ENCODE results near the gene ICOS. TPM values are rescaled to one million over a fixed set of nuclear protein-coding genes. Genes with fewer than 3 reads are reported as not detected.
A peak's percentile ranks its signal among the peaks of the same experiment; 100 is the strongest.

Gene ICOS
- total and polyA plus RNA-seq, 10 of the 15 experiments (the other 5 are each of a cell fraction or from before 2014, with no cell fraction given): 0.47 to 36.0 (median 0.87) TPM

- no peak for TF ChIP-seq MYB (IDR thresholded peaks at IDR 0.05; ENCODE audit: borderline replicate concordance, low read depth, low read length)
- peak; percentile 52 for TF ChIP-seq ATF7 (IDR thresholded peaks at IDR 0.05; ENCODE audit: low read depth)
- peak in 1 of 2 experiments; percentile 35; a peak in 1 of 4 replicates for TF ChIP-seq EP300 (IDR thresholded peaks at IDR 0.05; ENCODE audit: borderline replicate concordance in 1 of 2, control insufficient read depth in 1 of 2, low read depth in 2 of 2, low read length in 2 of 2)
- TF ChIP-seq, protein P1, sequence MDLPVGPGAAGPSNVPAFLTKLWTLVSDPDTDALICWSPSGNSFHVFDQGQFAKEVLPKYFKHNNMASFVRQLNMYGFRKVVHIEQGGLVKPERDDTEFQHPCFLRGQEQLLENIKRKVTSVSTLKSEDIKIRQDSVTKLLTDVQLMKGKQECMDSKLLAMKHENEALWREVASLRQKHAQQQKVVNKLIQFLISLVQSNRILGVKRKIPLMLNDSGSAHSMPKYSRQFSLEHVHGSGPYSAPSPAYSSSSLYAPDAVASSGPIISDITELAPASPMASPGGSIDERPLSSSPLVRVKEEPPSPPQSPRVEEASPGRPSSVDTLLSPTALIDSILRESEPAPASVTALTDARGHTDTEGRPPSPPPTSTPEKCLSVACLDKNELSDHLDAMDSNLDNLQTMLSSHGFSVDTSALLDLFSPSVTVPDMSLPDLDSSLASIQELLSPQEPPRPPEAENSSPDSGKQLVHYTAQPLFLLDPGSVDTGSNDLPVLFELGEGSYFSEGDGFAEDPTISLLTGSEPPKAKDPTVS (IDR thresholded peaks at IDR 0.05; ENCODE audit: low read depth, low read length): peak; percentile 67; the same call in 1 of the 2 replicates
- no peak for TF ChIP-seq CBX3 (IDR thresholded peaks at IDR 0.05; ENCODE audit: borderline replicate concordance, low read depth)
- TF ChIP-seq, protein P2, sequence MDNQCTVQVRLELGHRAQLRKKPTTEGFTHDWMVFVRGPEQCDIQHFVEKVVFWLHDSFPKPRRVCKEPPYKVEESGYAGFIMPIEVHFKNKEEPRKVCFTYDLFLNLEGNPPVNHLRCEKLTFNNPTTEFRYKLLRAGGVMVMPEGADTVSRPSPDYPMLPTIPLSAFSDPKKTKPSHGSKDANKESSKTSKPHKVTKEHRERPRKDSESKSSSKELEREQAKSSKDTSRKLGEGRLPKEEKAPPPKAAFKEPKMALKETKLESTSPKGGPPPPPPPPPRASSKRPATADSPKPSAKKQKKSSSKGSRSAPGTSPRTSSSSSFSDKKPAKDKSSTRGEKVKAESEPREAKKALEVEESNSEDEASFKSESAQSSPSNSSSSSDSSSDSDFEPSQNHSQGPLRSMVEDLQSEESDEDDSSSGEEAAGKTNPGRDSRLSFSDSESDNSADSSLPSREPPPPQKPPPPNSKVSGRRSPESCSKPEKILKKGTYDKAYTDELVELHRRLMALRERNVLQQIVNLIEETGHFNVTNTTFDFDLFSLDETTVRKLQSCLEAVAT (IDR thresholded peaks at IDR 0.05): peak; percentile 25; the same call in 1 of the 2 replicates
- no peak for TF ChIP-seq ETV6 (conservative IDR thresholded peaks at IDR 0.05 in 1 of 2, IDR thresholded peaks at IDR 0.05 in 1 of 2; ENCODE audit: borderline replicate concordance in 1 of 2, low read depth in 1 of 2)
- TF ChIP-seq, protein P3, sequence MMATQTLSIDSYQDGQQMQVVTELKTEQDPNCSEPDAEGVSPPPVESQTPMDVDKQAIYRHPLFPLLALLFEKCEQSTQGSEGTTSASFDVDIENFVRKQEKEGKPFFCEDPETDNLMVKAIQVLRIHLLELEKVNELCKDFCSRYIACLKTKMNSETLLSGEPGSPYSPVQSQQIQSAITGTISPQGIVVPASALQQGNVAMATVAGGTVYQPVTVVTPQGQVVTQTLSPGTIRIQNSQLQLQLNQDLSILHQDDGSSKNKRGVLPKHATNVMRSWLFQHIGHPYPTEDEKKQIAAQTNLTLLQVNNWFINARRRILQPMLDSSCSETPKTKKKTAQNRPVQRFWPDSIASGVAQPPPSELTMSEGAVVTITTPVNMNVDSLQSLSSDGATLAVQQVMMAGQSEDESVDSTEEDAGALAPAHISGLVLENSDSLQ (IDR thresholded peaks at IDR 0.05): 0 out of 2 replicates have a peak, but pooled peaks have one; percentile 1
- TF ChIP-seq MEF2B (IDR thresholded peaks at IDR 0.05; ENCODE audit: partially characterized antibody, poor library complexity, severe bottlenecking): peak; percentile 35
- peak; percentile 82 for TF ChIP-seq CUX1 (IDR thresholded peaks at IDR 0.05; ENCODE audit: insufficient replicate concordance, low read depth, low read length)
- TF ChIP-seq BRCA1 (IDR thresholded peaks at IDR 0.05; ENCODE audit: low read depth, low read length): no peak
- no peak for TF ChIP-seq HDAC2 (IDR thresholded peaks at IDR 0.05)
- no peak for TF ChIP-seq BACH1 (IDR thresholded peaks at IDR 0.05; ENCODE audit: borderline replicate concordance)
- TF ChIP-seq, protein P4, sequence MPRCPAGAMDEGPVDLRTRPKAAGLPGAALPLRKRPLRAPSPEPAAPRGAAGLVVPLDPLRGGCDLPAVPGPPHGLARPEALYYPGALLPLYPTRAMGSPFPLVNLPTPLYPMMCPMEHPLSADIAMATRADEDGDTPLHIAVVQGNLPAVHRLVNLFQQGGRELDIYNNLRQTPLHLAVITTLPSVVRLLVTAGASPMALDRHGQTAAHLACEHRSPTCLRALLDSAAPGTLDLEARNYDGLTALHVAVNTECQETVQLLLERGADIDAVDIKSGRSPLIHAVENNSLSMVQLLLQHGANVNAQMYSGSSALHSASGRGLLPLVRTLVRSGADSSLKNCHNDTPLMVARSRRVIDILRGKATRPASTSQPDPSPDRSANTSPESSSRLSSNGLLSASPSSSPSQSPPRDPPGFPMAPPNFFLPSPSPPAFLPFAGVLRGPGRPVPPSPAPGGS (IDR thresholded peaks at IDR 0.05; ENCODE audit: borderline replicate concordance, insufficient read depth, low read depth, low read length, poor library complexity, severe bottlenecking): peak; percentile 30
- TF ChIP-seq MTA2 (IDR thresholded peaks at IDR 0.05; ENCODE audit: low read depth): peak; percentile 48; the same call in 1 of the 2 replicates
- TF ChIP-seq RAD51 (IDR thresholded peaks at IDR 0.05): no peak
- TF ChIP-seq HDAC6 (IDR thresholded peaks at IDR 0.05; ENCODE audit: unreplicated experiment): no peak
- 0 out of 2 replicates have a peak, but pooled peaks have one; percentile 31 for TF ChIP-seq NBN (IDR thresholded peaks at IDR 0.05)
- TF ChIP-seq CREB1 (IDR thresholded peaks at IDR 0.05; ENCODE audit: low read depth): no peak
Measured at GRCh38 chr2:203948733-203949132, 12.2 kb downstream of the ICOS start (continued).

Measured in GM12878 (cell line).